Amniotic stem cell (primary cell): ENCODE data around the gene TBC1D16.

Source experiments
- DNase-seq: peaks from one replicate; lab custom pipeline; 2025; lab: John Stamatoyannopoulos, UW

The TBC1D16 gene

DNA sequence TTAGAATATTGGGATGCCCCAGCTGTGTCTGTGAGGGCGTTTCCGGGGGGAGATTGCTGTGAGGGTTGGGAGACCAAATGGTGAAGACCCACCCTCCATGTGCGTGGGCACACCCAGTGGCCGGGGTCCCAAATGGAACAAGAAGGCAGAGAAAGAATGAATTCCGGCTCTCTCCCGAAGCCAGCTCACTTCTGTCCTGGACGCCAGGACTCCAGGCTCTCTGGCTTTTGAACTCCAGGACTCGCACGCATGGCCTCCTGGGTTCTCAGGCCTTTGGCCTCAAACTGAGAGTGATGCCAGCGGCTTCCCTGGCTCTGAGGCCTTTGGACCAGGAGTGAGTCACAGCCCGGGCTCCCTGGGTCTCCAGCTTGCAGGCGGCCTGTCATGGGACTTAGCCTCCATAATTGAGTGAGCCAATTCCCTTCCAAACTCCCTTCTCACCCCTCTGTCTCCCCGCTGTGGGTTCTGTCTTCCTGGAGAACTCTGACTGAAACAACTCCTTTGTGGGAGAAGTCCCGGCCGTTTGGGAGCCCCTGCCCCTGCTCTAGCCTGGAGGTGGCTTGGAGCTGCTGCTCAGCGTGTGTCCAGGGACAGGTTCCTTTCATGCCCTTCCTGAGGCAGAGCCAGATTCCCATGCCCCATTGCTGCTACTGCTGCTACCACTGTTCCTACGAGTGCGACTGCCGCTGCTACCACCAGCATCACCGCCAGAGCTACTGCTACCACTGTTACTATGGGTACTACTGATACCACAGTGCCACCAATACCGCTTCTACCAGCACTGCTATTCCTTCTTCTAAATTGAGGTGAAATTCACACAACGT is 146.6 kb downstream of the TBC1D16 start:
- DNase-seq = no peak

DNA sequence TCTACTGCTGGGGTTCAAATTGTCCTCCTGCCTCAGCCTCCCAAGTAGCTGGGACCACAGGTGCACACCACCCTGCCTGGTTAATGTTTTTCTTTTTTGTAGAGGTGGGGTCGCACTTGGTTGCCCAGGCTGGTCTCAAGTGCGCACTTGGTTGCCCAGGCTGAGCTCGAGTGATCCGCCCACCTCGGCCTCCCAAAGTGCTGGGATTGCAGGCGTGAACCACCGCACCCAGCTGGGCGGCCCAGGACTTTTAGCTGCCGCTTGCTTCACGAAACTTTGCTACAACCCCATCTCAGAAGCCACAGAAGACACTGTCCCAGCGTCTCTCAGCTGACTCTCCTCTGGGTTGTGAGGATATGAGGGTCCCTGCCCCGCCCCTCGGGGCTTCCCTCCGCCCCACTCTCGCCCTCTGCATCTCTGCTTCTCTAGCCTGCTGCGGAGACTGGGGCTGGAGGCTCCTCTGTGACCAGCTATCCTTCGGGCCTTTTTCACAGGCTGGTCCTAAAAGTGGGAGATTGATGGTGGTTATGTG is 147.6 kb downstream of the TBC1D16 start:
- no peak for DNase-seq

DNA sequence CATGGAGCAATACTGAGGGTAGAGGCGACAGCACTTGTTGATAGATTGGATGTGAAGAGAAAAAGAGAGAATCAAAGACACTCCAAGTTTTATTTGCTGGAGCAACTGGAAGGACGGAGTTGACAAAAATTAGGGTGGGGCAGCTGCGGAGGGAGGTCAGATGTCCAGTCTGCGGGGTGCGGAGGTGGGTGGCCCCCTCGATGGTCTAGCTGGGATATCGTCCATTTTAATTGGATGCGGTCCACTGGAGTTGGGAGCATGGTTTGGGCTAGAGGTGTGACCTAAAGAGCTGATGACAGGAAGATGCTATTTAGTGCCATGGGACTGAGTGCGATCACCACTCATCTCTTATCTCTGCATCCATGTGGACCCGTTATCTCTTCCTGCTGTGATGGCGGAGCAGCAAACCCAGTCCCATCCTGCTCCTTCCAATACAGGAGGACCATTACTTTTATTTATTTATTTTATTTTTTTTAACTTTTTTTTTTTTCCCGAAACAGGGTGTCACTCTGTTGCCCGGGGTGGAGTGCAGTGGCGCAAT is 148.2 kb downstream of the TBC1D16 start:
- DNase-seq = no peak

DNA sequence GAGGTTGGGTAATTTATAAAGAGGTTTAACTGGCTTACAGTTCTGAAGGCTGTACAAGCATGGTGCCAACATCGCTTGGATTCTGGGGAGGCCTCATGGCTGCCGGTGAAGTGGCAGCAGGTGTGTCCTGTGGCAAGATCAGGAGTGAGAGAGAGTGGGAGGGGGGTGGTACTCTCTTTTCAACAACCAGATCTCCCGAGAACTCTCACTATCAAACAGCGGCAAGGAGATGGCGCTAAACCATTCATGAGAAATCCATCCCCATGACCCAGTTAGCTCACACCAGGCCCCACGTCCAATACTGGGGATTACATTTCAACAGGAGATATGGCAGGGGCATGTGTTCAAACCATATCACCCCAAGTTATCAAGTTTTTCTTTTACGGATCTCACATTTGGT is 152.5 kb downstream of the TBC1D16 start:
- DNase-seq = no peak
